CD4-positive, alpha-beta T cell treated with Interleukin-10 for 1 hour (primary cell): ENCODE measurements around the gene ATXN2L.
"Not testable (repeated sequence)": the region's sequence is repeated elsewhere in the genome, so short reads cannot be mapped to it uniquely, and the experiment has no call there.

ENCODE experiments used
- DNase-seq: peaks from one replicate; pipeline ENCODE4 v3.0.0-alpha.2; 2020

ATXN2L gene

DNA sequence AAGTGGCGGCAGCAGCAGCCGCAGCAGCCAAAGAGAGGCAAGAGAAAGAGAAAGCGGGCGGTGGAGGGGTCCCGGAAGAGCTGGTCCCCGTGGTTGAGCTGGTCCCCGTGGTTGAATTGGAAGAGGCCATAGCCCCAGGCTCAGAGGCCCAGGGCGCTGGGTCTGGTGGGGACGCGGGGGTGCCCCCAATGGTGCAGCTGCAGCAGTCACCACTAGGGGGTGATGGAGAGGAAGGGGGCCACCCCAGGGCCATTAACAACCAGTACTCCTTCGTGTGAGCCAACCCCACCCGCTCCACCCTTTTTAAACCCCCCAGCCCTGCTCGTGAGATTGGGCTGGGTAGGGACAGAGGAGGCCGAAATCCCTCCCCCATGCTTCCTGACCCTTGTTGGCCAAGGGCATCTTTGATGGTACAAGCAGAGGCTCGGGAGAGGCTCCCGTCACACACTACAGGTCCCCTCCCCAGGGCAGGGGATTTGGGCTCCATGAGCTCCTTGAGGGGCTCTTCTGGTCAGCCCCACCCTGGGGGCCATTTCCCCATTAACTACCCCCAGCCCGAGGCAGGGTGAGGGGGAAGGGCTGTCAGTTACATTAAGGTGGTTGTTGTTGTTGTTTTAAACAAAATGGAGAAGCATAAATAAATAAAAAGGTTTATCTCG lies 50.9 kb downstream of the ATXN2L start:
- DNase-seq = peak; percentile 72

DNA sequence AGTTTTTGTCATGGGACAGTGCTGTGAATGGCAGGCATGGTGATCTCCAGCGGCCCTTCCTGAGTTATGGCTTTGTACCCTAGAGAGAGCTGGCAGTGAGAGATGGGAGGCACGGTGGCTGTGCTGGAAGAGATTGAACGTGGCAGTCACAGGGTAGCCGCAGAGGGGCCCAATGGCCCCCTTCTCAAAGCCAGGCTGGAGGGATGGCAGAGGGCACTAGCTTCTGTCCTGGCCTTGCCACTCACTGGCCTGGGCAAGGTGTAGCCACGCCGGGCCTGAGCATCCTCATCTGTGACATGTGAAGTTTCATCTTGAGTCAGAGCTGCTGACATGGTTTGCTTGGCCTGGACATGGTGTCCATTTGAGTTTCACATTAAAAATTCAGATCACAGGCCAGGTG lies 51.6 kb downstream of the ATXN2L start:
- DNase-seq = no peak

DNA sequence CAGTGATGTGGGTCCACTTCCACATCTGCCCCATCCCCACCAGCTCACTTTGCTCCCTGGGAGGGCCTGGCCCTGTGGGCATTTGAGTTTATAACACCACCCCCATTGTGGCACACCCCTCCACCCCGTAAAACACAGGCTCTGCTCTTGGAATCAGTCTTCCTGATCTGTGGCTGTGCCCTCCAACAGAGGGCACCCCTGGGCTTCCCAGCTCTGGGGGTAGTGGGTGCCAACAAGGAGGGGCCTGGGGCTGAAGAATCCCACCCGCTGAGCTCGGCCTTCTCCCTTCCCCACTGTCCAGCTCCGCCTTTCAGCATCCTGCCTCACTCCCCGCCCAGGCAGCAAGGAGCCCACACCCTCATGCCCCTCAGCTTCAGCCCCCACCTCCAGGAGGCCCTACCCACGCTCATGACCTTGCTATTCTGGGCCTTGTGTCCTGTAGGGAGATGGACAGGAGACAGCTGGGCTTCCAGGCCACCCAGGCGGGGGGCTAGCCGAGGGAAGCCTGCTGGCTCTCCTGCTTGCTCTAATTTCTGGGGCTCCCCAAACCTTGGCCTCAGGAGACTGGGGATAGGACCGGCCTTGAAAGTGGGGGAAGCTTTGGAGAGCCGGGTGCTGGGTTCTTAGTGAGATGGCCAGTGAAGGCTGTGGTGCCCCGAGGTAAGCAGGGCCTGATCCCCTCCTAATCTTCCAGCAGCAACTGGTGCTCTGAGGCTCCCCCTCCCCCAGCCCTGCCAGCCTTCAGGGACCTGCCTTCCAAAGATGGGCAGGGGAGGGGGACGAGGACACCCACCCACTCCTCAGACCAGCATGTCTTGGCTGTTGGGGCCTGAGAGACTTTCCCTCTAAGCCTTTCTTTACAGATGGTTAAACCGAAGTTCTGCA lies 52.6 kb downstream of the ATXN2L start:
- no peak for DNase-seq

DNA sequence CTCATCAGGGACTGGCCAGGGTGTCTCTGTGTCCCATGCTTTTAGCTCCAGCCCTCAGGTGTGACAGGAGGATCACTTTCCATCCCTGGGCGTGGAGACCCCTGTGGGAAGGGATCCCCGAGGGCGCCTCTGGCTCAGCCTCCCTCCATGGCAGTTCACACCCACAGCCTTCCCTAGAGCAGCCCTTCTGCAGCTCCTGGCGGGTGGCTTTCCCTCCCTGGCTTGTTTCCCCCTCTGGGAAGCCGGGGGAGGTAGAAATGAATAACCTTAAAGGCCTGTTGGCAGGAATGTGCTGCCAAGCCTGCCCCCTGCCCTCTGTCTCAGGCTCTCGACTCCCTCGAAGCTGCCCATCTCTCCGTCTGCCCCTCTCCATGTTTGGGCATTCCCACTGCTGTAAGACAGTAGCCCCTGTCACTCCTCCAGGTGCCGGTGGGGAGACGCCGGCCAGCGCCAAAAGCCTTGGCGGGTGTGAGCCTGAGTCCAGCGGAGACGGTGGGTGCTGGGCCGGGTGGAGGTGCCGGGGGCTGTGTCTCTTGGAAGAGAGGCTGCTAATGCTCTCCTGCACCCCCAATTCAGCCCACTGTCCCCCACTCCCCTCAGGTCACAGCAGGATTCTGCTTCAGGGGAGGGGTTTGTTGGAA lies 53.3 kb downstream of the ATXN2L start:
- DNase-seq = no peak

DNA sequence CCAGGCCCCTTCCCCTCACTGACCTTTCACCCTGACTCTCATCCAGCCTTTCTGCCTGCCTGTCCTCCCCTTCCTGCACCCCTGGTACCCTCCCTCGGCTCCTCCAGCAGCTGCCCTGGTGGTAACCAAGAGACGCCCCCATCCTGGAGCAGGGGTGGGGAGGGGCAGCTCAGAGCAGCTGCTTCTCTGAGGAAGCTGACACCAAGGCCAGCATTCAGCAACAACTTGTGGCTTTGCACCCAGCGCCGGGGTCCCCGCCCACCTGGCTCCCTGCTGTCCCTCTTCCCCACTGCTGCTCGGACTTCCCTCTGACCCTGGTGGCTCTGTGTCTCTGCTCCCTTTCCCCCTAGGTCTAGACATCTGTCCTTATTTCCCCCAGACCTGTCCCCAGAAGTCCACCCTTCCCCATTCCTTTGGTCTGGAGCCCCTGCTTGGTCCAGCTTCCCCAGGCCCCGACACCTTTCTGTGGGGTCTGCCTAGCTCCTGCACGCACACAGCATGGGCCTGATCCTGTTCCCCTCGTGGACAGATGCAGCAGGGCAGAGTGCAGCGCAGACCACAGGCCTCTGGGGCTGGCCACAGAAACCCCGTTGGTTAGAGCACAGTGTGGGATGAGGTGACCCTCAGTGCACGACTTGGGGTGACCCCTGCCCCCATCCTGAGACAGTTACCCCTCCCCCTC lies 54.3 kb downstream of the ATXN2L start:
- DNase-seq = no peak

DNA sequence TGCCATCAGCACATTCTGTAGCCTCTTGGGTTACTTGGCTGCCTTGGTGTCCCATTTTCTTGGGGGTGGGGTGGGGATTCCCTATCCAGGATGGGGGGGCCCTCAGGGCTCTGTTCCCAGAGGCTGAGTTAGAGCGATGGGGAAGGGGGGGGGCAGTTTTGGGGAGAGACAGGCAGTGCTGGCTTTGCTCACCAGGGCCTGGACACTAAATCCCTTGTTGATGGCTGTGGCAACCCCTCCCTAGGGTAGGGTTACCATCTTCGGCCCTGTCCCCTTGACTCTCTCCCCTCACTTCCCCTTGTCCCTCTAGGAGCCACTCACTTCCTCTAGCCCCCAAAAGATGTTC lies 54.8 kb downstream of the ATXN2L start:
- no peak for DNase-seq

DNA sequence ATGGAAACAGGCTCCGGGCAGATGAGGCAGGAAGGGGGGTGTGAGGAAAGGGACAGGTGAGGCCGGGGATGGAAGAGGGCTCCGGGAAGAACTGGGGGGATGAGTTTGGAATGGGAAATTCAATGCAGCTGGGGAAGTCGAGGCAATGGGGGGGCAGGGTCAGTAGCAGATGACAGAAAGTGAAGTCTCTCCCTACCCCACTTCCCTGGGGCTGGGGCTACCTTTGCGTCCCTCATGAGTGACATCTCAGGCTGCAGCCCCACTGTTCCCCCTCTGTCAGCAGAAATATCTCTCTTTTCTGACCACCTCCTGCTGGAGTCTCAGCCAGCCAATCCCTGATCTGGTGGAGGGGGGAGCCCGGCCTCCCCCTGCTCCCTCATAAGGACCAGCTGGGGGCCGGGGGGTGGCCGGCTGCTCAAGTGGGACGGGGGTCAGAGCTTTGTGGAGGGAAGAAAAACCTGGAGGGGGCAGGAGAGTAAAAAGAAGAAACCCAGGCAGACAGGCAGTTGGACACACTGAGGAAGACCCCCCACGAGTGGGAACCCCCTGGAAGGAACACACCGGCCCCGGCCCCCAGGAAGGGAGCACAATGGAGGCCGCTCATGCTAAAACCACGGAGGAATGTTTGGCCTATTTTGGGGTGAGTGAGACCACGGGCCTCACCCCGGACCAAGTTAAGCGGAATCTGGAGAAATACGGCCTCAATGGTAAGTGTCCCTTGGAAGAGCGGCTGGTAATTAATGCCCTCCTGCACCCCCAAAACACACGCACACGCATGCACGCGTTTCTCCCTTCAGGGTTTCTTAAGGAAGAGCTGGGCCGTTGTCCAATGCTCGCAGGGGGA lies 55.5 kb downstream of the ATXN2L start, which contains the start of gene ATP2A1:
Gene ATP2A1, plus strand, starts transcription at position 406 of the 844 bp plus-strand sequence. Its CDS starts 184 bp downstream, at position 590.
- DNase-seq = no peak

DNA sequence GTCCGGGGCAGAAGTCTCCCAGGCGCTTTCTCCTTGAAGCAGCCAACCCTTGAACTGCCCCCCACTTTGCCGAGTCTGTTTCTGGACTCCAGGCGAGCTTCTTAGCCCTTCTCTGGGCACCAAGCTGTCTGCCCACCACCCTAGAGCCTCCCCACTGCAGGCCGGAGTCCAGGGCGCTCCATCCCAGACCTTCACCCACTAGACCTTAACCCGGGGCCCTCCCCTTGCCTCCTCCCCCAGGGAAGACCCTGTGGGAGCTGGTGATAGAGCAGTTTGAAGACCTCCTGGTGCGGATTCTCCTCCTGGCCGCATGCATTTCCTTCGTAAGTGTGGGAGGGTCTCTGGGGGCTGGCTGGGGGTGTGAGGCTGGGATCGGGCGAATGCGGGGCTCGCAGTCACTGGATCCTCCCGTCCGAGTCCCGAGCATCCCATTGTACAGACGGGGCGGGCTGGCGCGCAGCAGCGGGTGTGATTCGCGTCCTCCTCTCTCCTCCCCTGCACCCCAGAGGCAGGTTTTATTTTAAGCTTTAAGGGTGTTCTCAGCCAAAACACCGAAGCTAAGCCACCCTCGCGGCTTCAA lies 56.6 kb downstream of the ATXN2L start:
- no peak for DNase-seq

DNA sequence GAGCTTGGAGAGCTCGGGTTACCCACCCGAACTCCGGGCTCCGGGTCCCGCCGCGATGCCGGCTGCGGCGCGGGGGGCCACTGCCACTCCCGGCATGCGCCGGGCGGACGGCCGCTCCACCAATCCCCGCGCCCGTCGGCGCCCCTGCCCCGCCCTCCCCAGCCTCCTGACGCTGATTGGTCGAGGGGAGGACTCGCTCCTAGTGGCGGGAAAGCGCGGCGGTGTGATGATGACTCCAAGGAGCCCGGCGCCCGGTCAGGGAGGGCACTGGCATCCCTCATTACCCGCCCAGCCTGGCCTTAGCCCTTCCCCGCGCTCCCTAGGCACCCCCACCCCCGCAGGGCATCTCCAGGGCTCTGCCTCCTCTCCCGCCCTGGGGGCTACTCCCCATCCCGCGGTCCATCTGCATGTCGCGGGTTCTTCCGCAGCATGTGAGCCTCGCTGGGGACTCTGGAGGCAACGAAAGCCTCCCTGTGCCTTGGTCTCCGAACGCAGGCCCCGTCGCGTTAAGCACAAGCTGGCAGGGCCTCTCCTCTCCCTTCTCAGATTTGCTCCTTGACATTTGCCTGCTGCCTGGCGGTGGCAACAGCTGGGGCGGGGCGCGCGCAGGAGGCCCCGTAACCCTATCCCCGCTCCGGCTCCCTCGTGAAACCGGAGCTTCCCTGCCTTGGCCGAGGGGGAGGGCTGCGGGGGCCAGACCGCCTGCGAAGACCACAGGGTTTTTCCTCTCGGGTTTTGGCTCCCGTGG lies 57.2 kb downstream of the ATXN2L start:
- DNase-seq = peak; percentile 91

DNA sequence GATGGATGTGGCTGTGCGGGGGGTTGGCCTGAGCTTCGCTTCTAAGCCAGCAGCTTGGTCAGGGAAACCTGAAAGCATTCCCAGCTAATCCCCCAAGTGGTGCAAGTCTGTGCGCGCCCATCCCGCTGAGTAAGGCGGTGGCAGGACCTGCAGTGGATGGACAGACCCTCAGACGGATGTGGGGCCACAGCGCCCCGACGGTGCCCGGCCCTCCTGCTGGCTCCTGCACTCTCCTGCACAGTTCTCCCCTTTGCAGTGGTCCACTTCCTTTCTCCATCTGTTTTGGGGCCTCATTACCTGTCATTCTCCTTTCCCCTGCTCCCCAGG lies 57.8 kb downstream of the ATXN2L start:
- no peak for DNase-seq

DNA sequence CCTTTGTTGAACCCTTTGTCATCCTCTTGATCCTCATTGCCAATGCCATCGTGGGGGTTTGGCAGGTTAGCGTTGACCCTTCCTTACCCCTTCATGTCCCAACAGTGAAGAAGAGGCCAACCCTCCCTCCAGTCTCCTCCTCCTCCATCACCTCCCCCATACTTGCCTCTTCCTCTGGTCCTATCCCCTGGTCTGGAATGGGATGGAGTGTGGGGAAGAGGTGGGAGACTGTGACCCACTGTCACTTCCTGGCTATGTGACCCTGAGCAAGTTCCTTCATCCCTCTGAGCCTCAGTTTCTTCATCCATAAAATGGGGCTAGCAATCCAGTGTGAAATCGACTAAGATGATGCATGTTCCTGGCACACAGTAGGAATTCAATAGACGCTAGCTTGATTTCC lies 58.2 kb downstream of the ATXN2L start:
- DNase-seq = no peak

DNA sequence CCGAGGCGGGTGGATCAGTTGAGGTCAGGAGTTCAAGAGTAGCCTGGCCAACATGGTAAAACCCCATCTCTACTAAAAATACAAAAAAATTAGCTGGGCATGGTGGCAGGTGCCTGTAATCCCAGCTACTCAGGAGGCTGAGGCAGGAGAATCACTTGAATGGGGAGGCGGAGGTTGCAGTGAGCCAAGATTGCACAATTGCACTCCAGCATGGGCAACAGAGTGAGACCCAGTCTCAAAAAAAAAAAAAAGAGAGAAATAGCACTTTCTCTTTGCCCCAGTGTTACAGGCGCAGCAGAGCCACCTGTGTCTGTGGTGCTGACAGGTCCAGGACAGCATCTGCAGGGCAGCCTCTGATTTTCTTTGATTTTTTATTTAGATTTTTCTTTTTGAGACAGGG lies 58.8 kb downstream of the ATXN2L start:
- DNase-seq = not testable (repeated sequence)

DNA sequence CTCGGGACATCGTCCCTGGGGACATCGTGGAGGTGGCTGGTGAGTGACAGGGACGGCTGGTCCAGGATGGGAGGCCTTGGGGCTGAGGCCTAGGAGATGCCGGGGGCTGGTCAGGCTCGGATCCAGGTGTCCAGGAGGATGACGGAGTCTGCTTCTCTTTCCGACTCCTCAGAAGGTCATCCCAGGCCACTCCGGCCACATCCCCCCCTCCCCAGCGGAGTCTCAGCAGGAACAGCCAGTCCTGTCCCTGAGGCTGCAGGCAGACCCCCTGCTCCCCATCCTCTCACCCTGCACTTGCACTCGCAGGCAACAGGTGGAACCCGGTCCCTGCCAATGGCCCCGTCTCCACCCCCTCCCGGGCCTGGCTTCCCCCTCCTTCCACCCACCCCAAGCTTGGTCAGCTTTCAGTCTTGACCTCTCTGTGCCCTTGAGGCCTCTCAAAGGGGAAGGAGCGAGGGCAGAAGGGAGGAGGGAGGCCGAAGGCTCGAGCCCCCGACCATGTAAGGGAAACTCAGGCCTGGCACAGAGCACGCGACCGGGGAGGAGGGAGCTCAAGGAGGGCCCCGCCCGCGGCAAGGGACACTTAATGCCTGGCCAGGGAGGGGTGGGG lies 59.9 kb downstream of the ATXN2L start:
- no peak for DNase-seq

DNA sequence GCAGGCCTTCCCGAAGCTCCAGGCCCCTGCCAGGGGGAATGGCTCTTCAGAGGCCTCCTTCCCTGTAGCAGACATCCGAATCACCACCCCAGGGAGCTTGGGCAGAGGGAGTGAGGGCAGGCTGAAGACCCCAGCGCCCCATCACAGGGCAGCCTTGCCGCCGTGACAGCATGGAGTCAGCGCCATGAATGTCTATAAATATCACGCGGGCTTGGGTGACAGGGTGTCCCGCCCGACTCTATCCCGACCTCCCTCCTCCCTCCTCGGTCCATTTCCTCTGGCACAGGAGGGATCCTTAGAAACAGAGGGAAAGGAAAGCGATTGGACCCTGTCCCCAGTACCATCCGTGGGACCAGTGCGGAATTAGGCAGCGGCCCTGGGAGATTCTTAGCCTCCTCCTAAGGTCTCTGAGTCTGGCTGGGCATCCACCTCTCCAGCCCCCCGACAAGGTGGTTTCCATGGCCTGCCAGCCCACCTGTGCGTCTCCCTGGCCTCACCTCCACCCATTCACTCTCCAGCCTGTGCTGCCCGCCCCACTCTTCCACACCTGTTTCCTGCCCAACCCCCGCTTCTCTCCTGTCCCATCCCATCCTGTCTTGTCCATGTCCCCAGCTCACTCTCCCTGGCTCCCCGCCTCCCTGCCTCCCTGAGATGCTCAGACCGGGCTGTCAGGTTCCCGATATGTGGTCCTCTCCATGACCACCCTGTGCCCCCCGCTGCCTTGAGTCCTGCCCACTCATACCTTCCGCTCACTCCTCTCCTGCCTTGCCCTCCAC lies 60.6 kb downstream of the ATXN2L start:
- DNase-seq = no peak

DNA sequence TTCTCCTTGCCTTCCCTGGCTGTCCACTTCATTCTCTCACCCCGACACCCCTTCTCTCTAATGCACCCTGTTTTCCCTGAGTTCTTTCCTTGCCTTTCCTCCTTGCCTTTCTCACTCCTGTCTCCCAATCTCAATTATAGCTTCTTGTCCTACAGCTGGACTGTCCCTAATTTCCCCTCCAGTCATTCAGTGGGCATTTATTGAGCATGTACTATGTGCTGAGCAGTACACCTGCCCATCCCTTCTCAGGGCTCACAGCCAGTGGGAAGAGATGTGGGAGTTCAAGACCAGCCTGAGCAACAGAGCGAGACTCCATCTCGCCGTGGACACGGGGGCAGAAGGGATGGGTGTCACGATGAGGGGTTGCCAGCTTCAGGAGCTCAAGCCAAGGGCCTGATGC lies 61.2 kb downstream of the ATXN2L start:
- no peak for DNase-seq
